NCI-H2227 (cell line): ENCODE data around the gene EIF3C.
"Not testable (repeated sequence)": the region's sequence is repeated elsewhere in the genome, so short reads cannot be mapped to it uniquely, and the experiment has no call there.

Source experiments
- DNase-seq: peaks from one replicate; lab custom pipeline; 2025; ENCODE audit not compliant: unreplicated experiment; lab: John Stamatoyannopoulos, UW

The EIF3C gene

GRCh38 chr16:28711220-28712083 is at the start of gene EIF3C:
Gene EIF3C (plus strand): TSS chr16:28711464. CDS start chr16:28711687, 223 bp downstream.
- DNase-seq, result not testable (repeated sequence)

- DNase-seq, result not testable (repeated sequence)
These were observed 45.0 kb upstream of the EIF3C start for GRCh38 chr16:28666264-28666663.

GRCh38 chr16:28667480-28667879 is 43.8 kb upstream of the EIF3C start:
- DNase-seq, result not testable (repeated sequence)

- DNase-seq, result not testable (repeated sequence)
These were observed 43.1 kb upstream of the EIF3C start for GRCh38 chr16:28668199-28668598.

- DNase-seq, result not testable (repeated sequence)
These were observed 22.8 kb upstream of the EIF3C start for GRCh38 chr16:28688327-28688952.

- not testable (repeated sequence) for DNase-seq
These were observed 21.8 kb upstream of the EIF3C start for GRCh38 chr16:28689425-28689824.

GRCh38 chr16:28691722-28692121 is 19.5 kb upstream of the EIF3C start:
- DNase-seq, result not testable (repeated sequence)

- not testable (repeated sequence) for DNase-seq
These were observed 17.9 kb upstream of the EIF3C start for GRCh38 chr16:28693257-28693950.

GRCh38 chr16:28699792-28700191 is 11.5 kb upstream of the EIF3C start:
- DNase-seq, result not testable (repeated sequence)

- not testable (repeated sequence) for DNase-seq
These were observed 10.9 kb upstream of the EIF3C start for GRCh38 chr16:28700349-28700748.

GRCh38 chr16:28701384-28701783 is 9.9 kb upstream of the EIF3C start:
- DNase-seq, result not testable (repeated sequence)

GRCh38 chr16:28704246-28704645 is 7.0 kb upstream of the EIF3C start:
- DNase-seq, result not testable (repeated sequence)

GRCh38 chr16:28722852-28723650 is 11.8 kb downstream of the EIF3C start:
- DNase-seq, result not testable (repeated sequence)

- not testable (repeated sequence) for DNase-seq
These were observed 20.0 kb downstream of the EIF3C start for GRCh38 chr16:28731253-28731652.

- not testable (repeated sequence) for DNase-seq
These were observed 21.3 kb downstream of the EIF3C start for GRCh38 chr16:28732455-28733124.

GRCh38 chr16:28739787-28740186 is 28.5 kb downstream of the EIF3C start:
- DNase-seq, result not testable (repeated sequence)

- not testable (repeated sequence) for DNase-seq
These were observed 29.4 kb downstream of the EIF3C start for GRCh38 chr16:28740631-28741030.

GRCh38 chr16:28741295-28741694 is 30.0 kb downstream of the EIF3C start:
- not testable (repeated sequence) for DNase-seq

- not testable (repeated sequence) for DNase-seq
These were observed 35.5 kb downstream of the EIF3C start for GRCh38 chr16:28746618-28747350.
